ENCODE measurements around the gene CDH26. TPM values are rescaled to one million over a fixed set of nuclear protein-coding genes. Genes with fewer than 3 reads are reported as not detected.

CDH26 gene
- total RNA-seq, 1 experiment from 2014 or later, result 1.0 TPM

GRCh38 chr20:60049601-60050000 lies 91.4 kb downstream of the CDH26 start:
- Mint-ChIP-seq H3K27me3 (ENCODE audit: low read depth) (peaks cover 14% of the 10 kb centered on the region), H3K9me3 (peaks cover 17% of the 10 kb centered on the region), H3K4me3 (no peak overlapping the region), H3K27ac (no peak overlapping the region), H3K36me3 (0 out of 2 replicates have a peak, but pooled peaks cover 3% of the 10 kb centered on the region), H3K4me1 (no peaks in the 10 kb centered on the region)
- DNase-seq (ENCODE audit: low spot score) (no peak), ATAC-seq (no peak)
- POLR2A ChIA-PET, result no interaction called here
- CTCF ChIA-PET, result interaction anchor here (0.6 to 2.1 kb wide), 30 partner anchors 9 to 515 kb away, joined by 3 to 16 read pairs (median 4); partner anchors contain the start of genes CDH26 and SYCP2
- TF ChIP-seq USF1 (CRISPR knock-in tag; IDR thresholded peaks at IDR 0.05), result no peak
- no peak for TF ChIP-seq MXD4 (CRISPR knock-in tag; IDR thresholded peaks at IDR 0.05; ENCODE audit: borderline replicate concordance)
- no peak for TF ChIP-seq IRF1 (CRISPR knock-in tag; IDR thresholded peaks at IDR 0.05)
- no peak for TF ChIP-seq TP53 (CRISPR knock-in tag; IDR thresholded peaks at IDR 0.05)
- TF ChIP-seq TEAD1 (CRISPR knock-in tag; IDR thresholded peaks at IDR 0.05), result no peak
- no peak for TF ChIP-seq ESRRA (CRISPR knock-in tag; IDR thresholded peaks at IDR 0.05; ENCODE audit: borderline replicate concordance)

- peak; percentile 24; the same call in 1 of the 2 replicates for TF ChIP-seq CTCF (IDR thresholded peaks at IDR 0.05)
- no peak for TF ChIP-seq USF2 (CRISPR knock-in tag; IDR thresholded peaks at IDR 0.05)
- CTCF ChIA-PET, result interaction anchor here (0.6 to 2.1 kb wide), 30 partner anchors 8 to 514 kb away, joined by 3 to 16 read pairs (median 4); partner anchors contain the start of genes CDH26 and SYCP2
- Mint-ChIP-seq H3K36me3 (0 out of 2 replicates have a peak, but pooled peaks cover 3% of the 10 kb centered on the region), H3K27me3 (ENCODE audit: low read depth) (peaks cover 14% of the 10 kb centered on the region), H3K9me3 (peaks cover 17% of the 10 kb centered on the region), H3K27ac (no peak overlapping the region), H3K4me1 (no peaks in the 10 kb centered on the region), H3K4me3 (no peak overlapping the region)
- peak; percentile 64 for DNase-seq (ENCODE audit: low spot score)
- ATAC-seq, result peak; percentile 97
- POLR2A ChIA-PET, result no interaction called here
Observed at GRCh38 chr20:60050193-60050947, 92.1 kb downstream of the CDH26 start.

GRCh38 chr20:60051911-60052310 lies 93.7 kb downstream of the CDH26 start:
- Mint-ChIP-seq H3K27ac (no peak overlapping the region), H3K4me3 (no peak overlapping the region), H3K27me3 (ENCODE audit: low read depth) (peaks cover 9% of the 10 kb centered on the region; the same call in 1 of the 2 replicates), H3K9me3 (peaks cover 17% of the 10 kb centered on the region), H3K4me1 (no peaks in the 10 kb centered on the region), H3K36me3 (no peaks in the 10 kb centered on the region)
- ATAC-seq (no peak), DNase-seq (ENCODE audit: low spot score) (no peak)
- CTCF ChIA-PET, result no interaction called here
- TF ChIP-seq ZNF121 (CRISPR knock-in tag; IDR thresholded peaks at IDR 0.05), result no peak
- no peak for TF ChIP-seq TEAD4 (CRISPR knock-in tag; IDR thresholded peaks at IDR 0.05)
- TF ChIP-seq ZNF416 (CRISPR knock-in tag; IDR thresholded peaks at IDR 0.05), result no peak
- no peak for TF ChIP-seq FOXP1 (CRISPR knock-in tag; IDR thresholded peaks at IDR 0.05; ENCODE audit: borderline replicate concordance)
- no peak for TF ChIP-seq SOX15 (CRISPR knock-in tag; IDR thresholded peaks at IDR 0.05)
- TF ChIP-seq ARID4B (CRISPR knock-in tag; IDR thresholded peaks at IDR 0.05; ENCODE audit: borderline replicate concordance), result no peak
- TF ChIP-seq CTCF (IDR thresholded peaks at IDR 0.05), result no peak
- TF ChIP-seq JUN (CRISPR knock-in tag; IDR thresholded peaks at IDR 0.05), result no peak
- TF ChIP-seq MLX (CRISPR knock-in tag; IDR thresholded peaks at IDR 0.05), result no peak
- POLR2A ChIA-PET, result no interaction called here

All from WTC11 (cell line).